Measurements from ENCODE around the gene CCM2.

CCM2 gene

GRCh38 chr7:45036796-45037195 lies 36.8 kb downstream of the CCM2 start:
- POLR2A ChIA-PET (ENCODE audit: low non-redundant PET) = no interaction called here
- no peak for DNase-seq (ENCODE audit: low spot score)
- CTCF ChIA-PET = interaction anchor here (0.5 to 0.7 kb wide), 2 partner anchors 12 to 449 kb away, joined by 3 read pairs; no protein-coding TSS in a partner anchor
- H3K27ac ChIP-seq = no peak overlapping the region
- TF ChIP-seq, protein P1, sequence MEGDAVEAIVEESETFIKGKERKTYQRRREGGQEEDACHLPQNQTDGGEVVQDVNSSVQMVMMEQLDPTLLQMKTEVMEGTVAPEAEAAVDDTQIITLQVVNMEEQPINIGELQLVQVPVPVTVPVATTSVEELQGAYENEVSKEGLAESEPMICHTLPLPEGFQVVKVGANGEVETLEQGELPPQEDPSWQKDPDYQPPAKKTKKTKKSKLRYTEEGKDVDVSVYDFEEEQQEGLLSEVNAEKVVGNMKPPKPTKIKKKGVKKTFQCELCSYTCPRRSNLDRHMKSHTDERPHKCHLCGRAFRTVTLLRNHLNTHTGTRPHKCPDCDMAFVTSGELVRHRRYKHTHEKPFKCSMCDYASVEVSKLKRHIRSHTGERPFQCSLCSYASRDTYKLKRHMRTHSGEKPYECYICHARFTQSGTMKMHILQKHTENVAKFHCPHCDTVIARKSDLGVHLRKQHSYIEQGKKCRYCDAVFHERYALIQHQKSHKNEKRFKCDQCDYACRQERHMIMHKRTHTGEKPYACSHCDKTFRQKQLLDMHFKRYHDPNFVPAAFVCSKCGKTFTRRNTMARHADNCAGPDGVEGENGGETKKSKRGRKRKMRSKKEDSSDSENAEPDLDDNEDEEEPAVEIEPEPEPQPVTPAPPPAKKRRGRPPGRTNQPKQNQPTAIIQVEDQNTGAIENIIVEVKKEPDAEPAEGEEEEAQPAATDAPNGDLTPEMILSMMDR (conservative IDR thresholded peaks at IDR 0.05; ENCODE audit: low read depth) = no peak

DNA sequence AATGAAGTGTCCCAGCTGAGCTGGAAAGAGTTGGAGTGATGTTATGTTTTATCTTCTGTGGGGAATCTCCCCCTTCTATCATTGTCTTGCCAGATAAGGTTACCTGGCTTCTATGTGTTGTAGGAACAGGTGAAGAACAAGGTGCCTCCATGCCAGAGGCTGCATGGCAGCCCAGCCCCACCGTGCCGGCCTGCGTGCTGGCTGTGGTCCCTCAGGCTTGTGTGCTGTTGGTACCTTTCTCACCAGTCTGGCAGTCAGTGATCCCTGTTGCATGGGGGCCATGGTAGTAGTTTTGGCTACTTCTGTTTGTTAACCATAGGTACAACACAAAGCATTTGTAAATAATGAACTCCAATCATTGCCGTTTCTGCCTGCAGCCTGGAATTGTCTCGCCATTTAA lies 37.9 kb downstream of the CCM2 start:
- POLR2A ChIA-PET (ENCODE audit: low non-redundant PET) = no interaction called here
- TF ChIP-seq, protein P1 (conservative IDR thresholded peaks at IDR 0.05; ENCODE audit: low read depth) = no peak
- CTCF ChIA-PET = no interaction called here
- H3K27ac ChIP-seq = no peak overlapping the region
- no peak for DNase-seq (ENCODE audit: low spot score)

- DNase-seq (ENCODE audit: low spot score) = no peak
- ChIA-PET POLR2A (ENCODE audit: low non-redundant PET) (no interaction called here), CTCF (interaction anchor here (0.6 kb wide), 1 partner anchor 17 kb away, joined by 3 read pairs; no protein-coding TSS in a partner anchor)
- TF ChIP-seq, protein P1 (conservative IDR thresholded peaks at IDR 0.05; ENCODE audit: low read depth) = no peak
- peak overlapping the region; percentile 6; the same call in 1 of the 2 replicates for H3K27ac ChIP-seq
Measured at GRCh38 chr7:45039106-45039505, 39.1 kb downstream of the CCM2 start.

- no peak overlapping the region for H3K27ac ChIP-seq
- TF ChIP-seq, protein P1 (conservative IDR thresholded peaks at IDR 0.05; ENCODE audit: low read depth) = no peak
- CTCF ChIA-PET = interaction anchor here (0.6 kb wide), 1 partner anchor 64 kb away, joined by 6 read pairs; no protein-coding TSS in a partner anchor
- POLR2A ChIA-PET (ENCODE audit: low non-redundant PET) = no interaction called here
- DNase-seq (ENCODE audit: low spot score) = no peak
Measured at GRCh38 chr7:45044338-45044737, 44.3 kb downstream of the CCM2 start.

GRCh38 chr7:45048748-45049147 lies 48.7 kb downstream of the CCM2 start:
- ChIA-PET POLR2A (ENCODE audit: low non-redundant PET) (no interaction called here), CTCF (interaction anchor here (1.0 kb wide), 1 partner anchor 86 kb away, joined by 3 read pairs; no protein-coding TSS in a partner anchor)
- TF ChIP-seq, protein P1 (conservative IDR thresholded peaks at IDR 0.05; ENCODE audit: low read depth) = no peak

GRCh38 chr7:45050198-45050597 lies 50.2 kb downstream of the CCM2 start:
- no peak overlapping the region for H3K27ac ChIP-seq
- POLR2A ChIA-PET (ENCODE audit: low non-redundant PET) = no interaction called here
- CTCF ChIA-PET = interaction anchor here (0.5 kb wide), 1 partner anchor 166 kb away, joined by 4 read pairs; no protein-coding TSS in a partner anchor
- no peak for DNase-seq (ENCODE audit: low spot score)
- TF ChIP-seq, protein P1 (conservative IDR thresholded peaks at IDR 0.05; ENCODE audit: low read depth) = no peak

More at GRCh38 chr7:45048748-45049147, 48.7 kb downstream of the CCM2 start:
- no peak overlapping the region for H3K27ac ChIP-seq
- no peak for DNase-seq (ENCODE audit: low spot score)
